Skeletal muscle tissue (tissue), 4 donors: ENCODE results near the gene PRDM16. TPM values are rescaled to one million over a fixed set of nuclear protein-coding genes. Genes with fewer than 3 reads are reported as not detected.

Source experiments
- H3K27ac ChIP-seq: one replicate; pipeline ENCODE4 v1.7.0; 2013; ENCODE audit warnings: mild to moderate bottlenecking, low read depth, low read length, inconsistent platforms
- H3K27me3 ChIP-seq, 3 donors: one replicate each; pipeline ENCODE4 v1.7.0; 2013; ENCODE audit warnings: low read length in 3 of 3; ENCODE audit not compliant: control insufficient read depth in 3 of 3, insufficient read depth in 3 of 3
- H3K36me3 ChIP-seq, 3 donors: one replicate each; pipeline ENCODE4 v1.7.0; 2013; ENCODE audit warnings: low read length in 3 of 3; ENCODE audit not compliant: control insufficient read depth in 3 of 3, insufficient read depth in 3 of 3
- H3K4me1 ChIP-seq, 3 donors: one replicate each; pipeline ENCODE4 v1.7.0; 2013; ENCODE audit warnings: low read length in 3 of 3, mild to moderate bottlenecking in 3 of 3; ENCODE audit not compliant: control insufficient read depth in 3 of 3, insufficient read depth in 3 of 3
- H3K4me3 ChIP-seq, 3 donors: one replicate each; pipeline ENCODE4 v1.7.0; 2013; ENCODE audit warnings: low read length in 3 of 3
- H3K9ac ChIP-seq, 3 donors: one replicate each; pipeline ENCODE4 v1.7.0; 2013; ENCODE audit warnings: low read length in 3 of 3, mild to moderate bottlenecking in 3 of 3, moderate library complexity in 2 of 3, low read depth in 1 of 3
- H3K9me3 ChIP-seq, 3 donors: one replicate each; pipeline ENCODE4 v1.7.0; 2013; ENCODE audit warnings: low read length in 3 of 3; ENCODE audit not compliant: control insufficient read depth in 3 of 3
- total RNA-seq: library from RNA; depleted of rRNA; stranded (reverse); fragments of >200 nt; gene quantifications from one replicate; pipeline ENCODE4 v1.2.3, GENCODE V29; 2014
- donor health status: Osteomylitis.

Gene PRDM16
- total RNA-seq, 1 donor from 2014 or later = 4.7 TPM

GRCh38 chr1:3153902-3154795, 85.1 kb downstream of the PRDM16 start:
- Histone ChIP-seq H3K4me1 (no peaks in the 10 kb centered on the region), H3K4me3 (no peak overlapping the region), H3K36me3 (no peaks in the 10 kb centered on the region), H3K9ac (no peak overlapping the region), H3K27me3 (peaks cover 23 to 36% (median 34%) of the 10 kb centered on the region in 3 donors), H3K27ac (no peak overlapping the region), H3K9me3 (no peaks in the 10 kb centered on the region)

GRCh38 chr1:3155056-3155925, 86.3 kb downstream of the PRDM16 start:
- H3K4me3 ChIP-seq = no peak overlapping the region
- peaks cover 23 to 38% (median 30%) of the 10 kb centered on the region in 3 donors for H3K27me3 ChIP-seq
- no peak overlapping the region for H3K9ac ChIP-seq
- no peaks in the 10 kb centered on the region for H3K9me3 ChIP-seq
- no peaks in the 10 kb centered on the region for H3K36me3 ChIP-seq
- no peaks in the 10 kb centered on the region for H3K4me1 ChIP-seq
- no peak overlapping the region for H3K27ac ChIP-seq

GRCh38 chr1:3155926-3156220, 86.9 kb downstream of the PRDM16 start:
- H3K27ac ChIP-seq = no peak overlapping the region
- H3K4me1 ChIP-seq = no peaks in the 10 kb centered on the region
- no peak overlapping the region for H3K4me3 ChIP-seq
- H3K36me3 ChIP-seq = no peaks in the 10 kb centered on the region
- peaks cover 23 to 43% (median 36%) of the 10 kb centered on the region in 3 donors for H3K27me3 ChIP-seq
- H3K9me3 ChIP-seq = no peaks in the 10 kb centered on the region
- no peak overlapping the region for H3K9ac ChIP-seq

GRCh38 chr1:3156936-3157335, 87.9 kb downstream of the PRDM16 start:
- Histone ChIP-seq H3K36me3 (no peaks in the 10 kb centered on the region), H3K9ac (no peak overlapping the region), H3K27ac (no peak overlapping the region), H3K27me3 (peaks cover 23 to 50% (median 42%) of the 10 kb centered on the region in 3 donors), H3K9me3 (no peaks in the 10 kb centered on the region), H3K4me3 (no peak overlapping the region), H3K4me1 (no peaks in the 10 kb centered on the region)

GRCh38 chr1:3158347-3158746, 89.3 kb downstream of the PRDM16 start:
- Histone ChIP-seq H3K9me3 (no peaks in the 10 kb centered on the region), H3K9ac (no peak overlapping the region), H3K4me3 (no peak overlapping the region), H3K4me1 (no peaks in the 10 kb centered on the region), H3K27me3 (peaks cover 23 to 47% (median 43%) of the 10 kb centered on the region in 3 donors), H3K36me3 (no peaks in the 10 kb centered on the region), H3K27ac (no peak overlapping the region)

- Histone ChIP-seq H3K9me3 (no peaks in the 10 kb centered on the region), H3K27ac (no peak overlapping the region), H3K27me3 (peaks cover 22 to 40% (median 37%) of the 10 kb centered on the region in 3 donors), H3K4me3 (no peak overlapping the region), H3K9ac (no peak overlapping the region), H3K4me1 (no peaks in the 10 kb centered on the region), H3K36me3 (no peaks in the 10 kb centered on the region)
Measured at GRCh38 chr1:3159121-3159520, 90.1 kb downstream of the PRDM16 start.

- no peak overlapping the region for H3K4me3 ChIP-seq
- H3K27me3 ChIP-seq = peaks cover 14 to 31% (median 31%) of the 10 kb centered on the region in 3 donors
- no peak overlapping the region for H3K9ac ChIP-seq
- H3K9me3 ChIP-seq = no peaks in the 10 kb centered on the region
- H3K4me1 ChIP-seq = no peaks in the 10 kb centered on the region
- no peaks in the 10 kb centered on the region for H3K36me3 ChIP-seq
- no peak overlapping the region for H3K27ac ChIP-seq
Measured at GRCh38 chr1:3159996-3160395, 91.0 kb downstream of the PRDM16 start.

GRCh38 chr1:3160647-3161145, 91.7 kb downstream of the PRDM16 start:
- H3K9me3 ChIP-seq = no peaks in the 10 kb centered on the region
- no peaks in the 10 kb centered on the region for H3K4me1 ChIP-seq
- no peak overlapping the region for H3K9ac ChIP-seq
- H3K27ac ChIP-seq = no peak overlapping the region
- peaks cover 9 to 28% (median 25%) of the 10 kb centered on the region in 3 donors for H3K27me3 ChIP-seq
- no peak overlapping the region for H3K4me3 ChIP-seq
- no peaks in the 10 kb centered on the region for H3K36me3 ChIP-seq

GRCh38 chr1:3161176-3161840, 92.3 kb downstream of the PRDM16 start:
- no peaks in the 10 kb centered on the region for H3K9me3 ChIP-seq
- H3K9ac ChIP-seq = no peak overlapping the region
- no peak overlapping the region for H3K27ac ChIP-seq
- peaks cover 8 to 28% (median 19%) of the 10 kb centered on the region in 3 donors for H3K27me3 ChIP-seq
- no peaks in the 10 kb centered on the region for H3K4me1 ChIP-seq
- H3K36me3 ChIP-seq = no peaks in the 10 kb centered on the region
- no peak overlapping the region for H3K4me3 ChIP-seq
